Measurements from ENCODE around the gene C2orf69. TPM values are rescaled to one million over a fixed set of nuclear protein-coding genes. Genes with fewer than 3 reads are reported as not detected.
"Not testable (repeated sequence)": the region's sequence is repeated elsewhere in the genome, so short reads cannot be mapped to it uniquely, and the experiment has no call there.

Gene C2orf69
- total RNA-seq, 1 experiment from 2014 or later, result 8.3 TPM

- Mint-ChIP-seq H3K27ac (ENCODE audit: low read depth, unreplicated experiment) (no peak overlapping the region), H3K4me3 (ENCODE audit: unreplicated experiment) (no peak overlapping the region), H3K27me3 (ENCODE audit: insufficient read depth, unreplicated experiment) (no peaks in the 10 kb centered on the region), H3K4me1 (ENCODE audit: insufficient read depth, unreplicated experiment) (no peaks in the 10 kb centered on the region), H3K9me3 (ENCODE audit: unreplicated experiment) (no peaks in the 10 kb centered on the region), H3K36me3 (ENCODE audit: insufficient read depth, unreplicated experiment) (no peaks in the 10 kb centered on the region)
- TF ChIP-seq CTCF (IDR thresholded peaks at IDR 0.05; ENCODE audit: unreplicated experiment), result no peak
- CTCF ChIA-PET, result interaction anchor here (1.8 kb wide), 1 partner anchor 23 kb away, joined by 3 read pairs; no protein-coding TSS in a partner anchor
- DNase-seq (ENCODE audit: unreplicated experiment), result no peak
- POLR2A ChIA-PET, result no interaction called here
- BruUV-seq (replicated peaks), result no TSS peak
- intact Hi-C loops (cut with micrococcal nuclease), result no loop called here
Observed at GRCh38 chr2:199903111-199903510, 8.0 kb upstream of the C2orf69 start.

GRCh38 chr2:199907008-199907714 is 3.9 kb upstream of the C2orf69 start:
- CTCF ChIA-PET, result no interaction called here
- no peaks in the 10 kb centered on the region for H3K9me3 Mint-ChIP-seq (ENCODE audit: unreplicated experiment)
- BruUV-seq (replicated peaks), result no TSS peak
- no peak overlapping the region for H3K4me3 Mint-ChIP-seq (ENCODE audit: unreplicated experiment)
- H3K27me3 Mint-ChIP-seq (ENCODE audit: insufficient read depth, unreplicated experiment), result no peaks in the 10 kb centered on the region
- intact Hi-C loops (cut with micrococcal nuclease), result no loop called here
- no peaks in the 10 kb centered on the region for H3K36me3 Mint-ChIP-seq (ENCODE audit: insufficient read depth, unreplicated experiment)
- no peak for TF ChIP-seq CTCF (IDR thresholded peaks at IDR 0.05; ENCODE audit: unreplicated experiment)
- peaks cover 10% of the 10 kb centered on the region for H3K4me1 Mint-ChIP-seq (ENCODE audit: insufficient read depth, unreplicated experiment)
- DNase-seq (ENCODE audit: unreplicated experiment), result no peak
- POLR2A ChIA-PET, result no interaction called here
- H3K27ac Mint-ChIP-seq (ENCODE audit: low read depth, unreplicated experiment), result no peak overlapping the region

GRCh38 chr2:199910338-199911051 is 598 bp upstream of the C2orf69 start:
- POLR2A ChIA-PET, result interaction anchor here (0.7 to 2.7 kb wide), 7 partner anchors 9 to 451 kb away, joined by 3 to 8 read pairs (median 3); no protein-coding TSS in a partner anchor
- DNase-seq (ENCODE audit: unreplicated experiment), result no peak
- H3K9me3 Mint-ChIP-seq (ENCODE audit: unreplicated experiment), result no peaks in the 10 kb centered on the region
- H3K36me3 Mint-ChIP-seq (ENCODE audit: insufficient read depth, unreplicated experiment), result no peaks in the 10 kb centered on the region
- intact Hi-C loops (cut with micrococcal nuclease), result loop anchor here (2.0 kb wide), 1 partner anchor 44 kb away; the partner anchor contains the start of genes MAIP1 and TYW5
- H3K27ac Mint-ChIP-seq (ENCODE audit: low read depth, unreplicated experiment), result peak overlapping the region; percentile 86
- TF ChIP-seq CTCF (IDR thresholded peaks at IDR 0.05; ENCODE audit: unreplicated experiment), result no peak
- no peaks in the 10 kb centered on the region for H3K27me3 Mint-ChIP-seq (ENCODE audit: insufficient read depth, unreplicated experiment)
- H3K4me3 Mint-ChIP-seq (ENCODE audit: unreplicated experiment), result peak overlapping the region; percentile 96
- CTCF ChIA-PET, result interaction anchor here (0.7 kb wide), 1 partner anchor 29 kb away, joined by 3 read pairs; no protein-coding TSS in a partner anchor
- H3K4me1 Mint-ChIP-seq (ENCODE audit: insufficient read depth, unreplicated experiment), result peaks cover 25% of the 10 kb centered on the region
- BruUV-seq (replicated peaks), result TSS peak; percentile 75

GRCh38 chr2:199911877-199912161 is 726 bp downstream of the C2orf69 start:
- no peaks in the 10 kb centered on the region for H3K27me3 Mint-ChIP-seq (ENCODE audit: insufficient read depth, unreplicated experiment)
- BruUV-seq (replicated peaks), result no TSS peak
- H3K36me3 Mint-ChIP-seq (ENCODE audit: insufficient read depth, unreplicated experiment), result no peaks in the 10 kb centered on the region
- no peak for TF ChIP-seq CTCF (IDR thresholded peaks at IDR 0.05; ENCODE audit: unreplicated experiment)
- H3K9me3 Mint-ChIP-seq (ENCODE audit: unreplicated experiment), result no peaks in the 10 kb centered on the region
- ChIA-PET CTCF (interaction anchor here (0.6 to 1.0 kb wide), 5 partner anchors 17 to 172 kb away, joined by 3 to 4 read pairs (median 3); no protein-coding TSS in a partner anchor), POLR2A (interaction anchor here (0.7 to 2.7 kb wide), 9 partner anchors 11 to 1735 kb away, joined by 3 to 11 read pairs (median 4); no protein-coding TSS in a partner anchor)
- peak overlapping the region; percentile 96 for H3K4me3 Mint-ChIP-seq (ENCODE audit: unreplicated experiment)
- H3K27ac Mint-ChIP-seq (ENCODE audit: low read depth, unreplicated experiment), result peak overlapping the region; percentile 86
- no peak for DNase-seq (ENCODE audit: unreplicated experiment)
- intact Hi-C loops (cut with micrococcal nuclease), result loop anchor here (2.0 kb wide), 1 partner anchor 43 kb away; the partner anchor contains the start of genes MAIP1 and TYW5
- peaks cover 25% of the 10 kb centered on the region for H3K4me1 Mint-ChIP-seq (ENCODE audit: insufficient read depth, unreplicated experiment)

GRCh38 chr2:199912553-199913114 is 1.5 kb downstream of the C2orf69 start:
- H3K36me3 Mint-ChIP-seq (ENCODE audit: insufficient read depth, unreplicated experiment); BruUV-seq (replicated peaks); H3K9me3 Mint-ChIP-seq (ENCODE audit: unreplicated experiment); intact Hi-C loops (cut with micrococcal nuclease); H3K27ac Mint-ChIP-seq (ENCODE audit: low read depth, unreplicated experiment); DNase-seq (ENCODE audit: unreplicated experiment); H3K27me3 Mint-ChIP-seq (ENCODE audit: insufficient read depth, unreplicated experiment): not testable (repeated sequence)
- Mint-ChIP-seq H3K4me3 (ENCODE audit: unreplicated experiment) (peak overlapping the region; percentile 96), H3K4me1 (ENCODE audit: insufficient read depth, unreplicated experiment) (peaks cover 25% of the 10 kb centered on the region)
- ChIA-PET CTCF (interaction anchor here (0.6 to 1.0 kb wide), 4 partner anchors 20 to 784 kb away, joined by 3 to 4 read pairs (median 3); no protein-coding TSS in a partner anchor), POLR2A (interaction anchor here (0.5 to 2.7 kb wide), 9 partner anchors 10 to 951 kb away, joined by 3 to 11 read pairs (median 4); no protein-coding TSS in a partner anchor)

Data from MCF 10A (cell line).